ENCODE data around the gene PTGES3.
"Not testable (repeated sequence)": the region's sequence is repeated elsewhere in the genome, so short reads cannot be mapped to it uniquely, and the experiment has no call there.

The PTGES3 gene
- 210 to 482 (median 242) reads per million in 3 experiments for total RNA-seq

- peak; percentile 98 for DNase-seq
Measured at GRCh38 chr12:56688129-56688845, at the start of gene PTGES3. TSS of gene PTGES3 (minus strand) at chr12:56688284. CDS start at chr12:56687999, 285 bp downstream.

- DNase-seq: no peak
Measured at GRCh38 chr12:56728139-56728861, 40.2 kb upstream of the PTGES3 start.

GRCh38 chr12:56726196-56726675 is 38.2 kb upstream of the PTGES3 start:
- DNase-seq: not testable (repeated sequence)

- DNase-seq: no peak
Measured at GRCh38 chr12:56725723-56726102, 37.6 kb upstream of the PTGES3 start.

- peak; percentile 97 for DNase-seq
Measured at GRCh38 chr12:56724972-56725722, 37.1 kb upstream of the PTGES3 start, which contains the start of gene NACA. TSS of gene NACA (minus strand) at chr12:56725299. CDS start at chr12:56724521, 778 bp downstream.

GRCh38 chr12:56724701-56724971 is 36.6 kb upstream of the PTGES3 start:
- no peak for DNase-seq

- peak; percentile 8 for DNase-seq
Measured at GRCh38 chr12:56723889-56724700, 36.0 kb upstream of the PTGES3 start.

- no peak for DNase-seq
Measured at GRCh38 chr12:56723352-56723751, 35.3 kb upstream of the PTGES3 start.

GRCh38 chr12:56722832-56723231 is 34.7 kb upstream of the PTGES3 start:
- no peak for DNase-seq

GRCh38 chr12:56721721-56722120 is 33.6 kb upstream of the PTGES3 start:
- DNase-seq: no peak

GRCh38 chr12:56721216-56721615 is 33.1 kb upstream of the PTGES3 start:
- no peak for DNase-seq

GRCh38 chr12:56720731-56721151 is 32.7 kb upstream of the PTGES3 start:
- DNase-seq: no peak

GRCh38 chr12:56719056-56719455 is 31.0 kb upstream of the PTGES3 start:
- no peak for DNase-seq

GRCh38 chr12:56718636-56719035 is 30.6 kb upstream of the PTGES3 start:
- no peak for DNase-seq

- no peak for DNase-seq
Measured at GRCh38 chr12:56718149-56718548, 30.1 kb upstream of the PTGES3 start.

- no peak for DNase-seq
Measured at GRCh38 chr12:56716933-56717880, 29.1 kb upstream of the PTGES3 start.

- DNase-seq: no peak
Measured at GRCh38 chr12:56716458-56716857, 28.4 kb upstream of the PTGES3 start.

- no peak for DNase-seq
Measured at GRCh38 chr12:56715798-56716197, 27.7 kb upstream of the PTGES3 start.

- no peak for DNase-seq
Measured at GRCh38 chr12:56714431-56714929, 26.4 kb upstream of the PTGES3 start.

- DNase-seq: no peak
Measured at GRCh38 chr12:56713345-56713744, 25.3 kb upstream of the PTGES3 start.

- no peak for DNase-seq
Measured at GRCh38 chr12:56709759-56710376, 21.8 kb upstream of the PTGES3 start.

All from central memory CD4-positive, alpha-beta T cell (primary cell).